SKM-1 (cell line): ENCODE measurements around the gene NPAS4.

Experiments
- DNase-seq: peaks from one replicate; lab custom pipeline; 2025; ENCODE audit not compliant: unreplicated experiment; lab: John Stamatoyannopoulos, UW

Gene NPAS4

DNA sequence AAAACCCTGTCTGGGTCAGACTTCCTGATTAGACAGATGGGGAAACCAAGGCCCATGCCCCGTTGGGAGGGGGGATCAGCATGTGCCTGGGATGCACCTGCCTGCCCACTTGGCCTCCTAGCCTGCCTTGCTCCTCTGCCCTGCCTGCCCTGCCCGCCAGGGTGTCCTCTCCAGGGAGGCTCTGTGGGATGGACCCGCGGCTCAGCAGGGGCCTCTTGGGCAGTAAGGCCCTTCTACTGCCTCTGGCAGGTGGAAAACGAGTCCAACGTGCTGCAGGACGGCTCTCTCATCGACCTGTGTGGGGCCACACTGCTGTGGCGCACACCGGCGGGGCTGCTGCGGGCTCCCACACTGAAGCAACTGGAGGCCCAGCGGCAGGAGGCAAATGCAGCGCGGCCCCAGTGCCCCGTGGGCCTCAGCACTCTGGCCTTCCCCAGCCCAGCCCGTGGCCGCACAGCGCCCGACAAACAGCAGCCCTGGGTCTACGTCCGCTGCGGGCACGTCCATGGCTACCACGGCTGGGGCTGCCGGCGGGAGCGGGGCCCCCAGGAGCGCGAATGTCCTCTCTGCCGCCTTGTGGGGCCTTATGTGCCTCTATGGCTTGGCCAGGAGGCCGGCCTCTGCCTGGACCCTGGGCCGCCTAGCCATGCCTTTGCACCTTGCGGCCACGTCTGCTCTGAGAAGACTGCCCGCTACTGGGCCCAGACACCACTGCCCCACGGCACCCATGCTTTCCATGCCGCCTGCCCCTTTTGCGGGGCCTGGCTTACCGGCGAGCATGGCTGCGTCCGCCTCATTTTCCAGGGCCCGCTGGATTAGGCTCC is 54.7 kb downstream of the NPAS4 start:
- DNase-seq: no peak
